Measurements from ENCODE around the gene COBL. TPM values are rescaled to one million over a fixed set of nuclear protein-coding genes. Genes with fewer than 3 reads are reported as not detected.

Gene COBL
- total and polyA plus RNA-seq, 2 of the 8 experiments (the other 6 are each of a cell fraction or from before 2014, with no cell fraction given), result 13.8 to 40.4 TPM

GRCh38 chr7:51012569-51013217 is 303.9 kb downstream of the COBL start:
- FAIRE-seq, result no peak
- Histone ChIP-seq H3K4ac (replicated peaks; ENCODE audit: insufficient read length, low read depth, low read length) (no peak overlapping the region), H3K27ac (ENCODE audit: low read depth, low read length) (no peak overlapping the region), H2AFZ (ENCODE audit: low read length) (no peak overlapping the region), H2BK15ac (ENCODE audit: low read length) (no peak overlapping the region), H4K8ac (ENCODE audit: extremely low read depth, insufficient read depth, low read length) (no peak overlapping the region), H2BK5ac (ENCODE audit: low read depth, low read length) (no peak overlapping the region), H2BK12ac (ENCODE audit: low read depth, low read length) (no peak overlapping the region), H2AK5ac (ENCODE audit: low read depth, low read length) (no peak overlapping the region), H2BK120ac (replicated peaks; ENCODE audit: low read depth, low read length) (no peak overlapping the region), H3K79me1 (ENCODE audit: low read depth, low read length) (no peaks in the 10 kb centered on the region; the same call in 1 of the 2 replicates), H3K23me2 (ENCODE audit: low read depth, low read length) (no peaks in the 10 kb centered on the region; the same call in 1 of the 2 replicates), H3K36me3 (ENCODE audit: control insufficient read depth in 2 of 4, insufficient read depth in 4 of 4, low read length in 3 of 4) (no peaks in the 10 kb centered on the region), H4K20me1 (replicated peaks in 1 of 2; ENCODE audit: control insufficient read depth in 1 of 2, insufficient read depth in 2 of 2, low read length in 2 of 2) (no peaks in the 10 kb centered on the region), H3K27me3 (replicated peaks in 1 of 4; ENCODE audit: control insufficient read depth in 3 of 4, extremely low read depth in 1 of 4, insufficient read depth in 3 of 4, low read length in 3 of 4) (no peaks in the 10 kb centered on the region), H3K9me3 (ENCODE audit: insufficient read depth in 2 of 2, low read depth in 1 of 2, low read length in 1 of 2) (no peaks in the 10 kb centered on the region), H3K23ac (ENCODE audit: insufficient read length) (no peak overlapping the region), H3K4me2 (ENCODE audit: insufficient read depth in 1 of 2, low read depth in 2 of 2, low read length in 2 of 2) (no peak overlapping the region), H4K91ac (replicated peaks; ENCODE audit: insufficient read length, low read length) (no peak overlapping the region), H4K5ac (ENCODE audit: insufficient read length, low read depth, low read length) (no peak overlapping the region), H3K14ac (ENCODE audit: insufficient read length) (no peak overlapping the region), H3K79me2 (ENCODE audit: control insufficient read depth in 1 of 2, insufficient read depth in 2 of 2, low read length in 2 of 2) (no peaks in the 10 kb centered on the region), H3K18ac (ENCODE audit: extremely low read depth, low read length) (no peak overlapping the region), H3K4me3 (ENCODE audit: extremely low read depth in 1 of 4, insufficient read depth in 2 of 4, low read depth in 3 of 4, low read length in 4 of 4) (no peak overlapping the region), H3K4me1 (replicated peaks in 1 of 4; ENCODE audit: control insufficient read depth in 3 of 4, insufficient read depth in 4 of 4, low read length in 3 of 4) (no peaks in the 10 kb centered on the region), H3K9ac (replicated peaks in 1 of 4; ENCODE audit: extremely low read depth in 1 of 4, low read depth in 3 of 4, low read length in 3 of 4) (no peak overlapping the region), H3K56ac (replicated peaks; ENCODE audit: insufficient read length, low read depth, low read length) (no peak overlapping the region), H2BK20ac (ENCODE audit: low read length) (no peak overlapping the region)
- peak in 1 of 2 experiments; percentile 31 for DNase-seq (ENCODE audit: low read depth in 1 of 2, low spot score in 2 of 2)
- CTCF ChIA-PET (ENCODE audit: partially characterized antibody), result interaction anchor here (1.1 to 1.8 kb wide), 4 partner anchors 10 to 417 kb away, joined by 3 to 6 read pairs (median 4); no protein-coding TSS in a partner anchor
- 88% methylated on average over 8 of the region's 8 CpGs; no CpG with 5 or more reads in 1 of the 2 experiments for WGBS, 2 experiments (ENCODE audit: extremely low coverage in 1 of 2, insufficient coverage in 1 of 2, insufficient read length in 1 of 2, insufficient replicate concordance in 2 of 2, low coverage in 1 of 2, low lambda C conversion rate in 2 of 2, missing lambda C conversion rate in 1 of 2)
- TF ChIP-seq SP1 (IDR thresholded peaks at IDR 0.05; ENCODE audit: low read depth, low read length) (no peak), JUND (IDR thresholded peaks at IDR 0.05; ENCODE audit: low read length) (no peak), SP4 (IDR thresholded peaks at IDR 0.05; ENCODE audit: low read length) (no peak), TBP (IDR thresholded peaks at IDR 0.05; ENCODE audit: low read depth, low read length) (no peak)
- POLR2A ChIA-PET (ENCODE audit: partially characterized antibody), result no interaction called here
